GM21367 (cell line): ENCODE data around the gene TRMT10B.
"Not testable (repeated sequence)": the region's sequence is repeated elsewhere in the genome, so short reads cannot be mapped to it uniquely, and the experiment has no call there.

Experiments used
- ATAC-seq: cut with Tn5 transposase; IDR thresholded peaks from one replicate; pipeline ENCODE4 v1.9.1; 2021; ENCODE audit not compliant: unreplicated experiment

Gene TRMT10B

GRCh38 chr9:37800631-37801286, 47.2 kb downstream of the TRMT10B start, which contains the start of gene DCAF10:
Gene DCAF10 (plus strand): TSS chr9:37800797. CDS start chr9:37800867, 70 bp downstream.
- peak; percentile 55 for ATAC-seq

GRCh38 chr9:37801287-37801850, 47.8 kb downstream of the TRMT10B start:
- peak; percentile 33 for ATAC-seq

- ATAC-seq: no peak
These were observed 48.5 kb downstream of the TRMT10B start for GRCh38 chr9:37801959-37802711.

- ATAC-seq: no peak
These were observed 52.7 kb downstream of the TRMT10B start for GRCh38 chr9:37806271-37806670.

GRCh38 chr9:37809676-37810075, 56.1 kb downstream of the TRMT10B start:
- ATAC-seq: not testable (repeated sequence)

- ATAC-seq: no peak
These were observed 58.4 kb downstream of the TRMT10B start for GRCh38 chr9:37811906-37812476.

GRCh38 chr9:37812773-37813379, 59.3 kb downstream of the TRMT10B start:
- ATAC-seq: no peak

- ATAC-seq: no peak
These were observed 65.2 kb downstream of the TRMT10B start for GRCh38 chr9:37818849-37819248.

- no peak for ATAC-seq
These were observed 66.5 kb downstream of the TRMT10B start for GRCh38 chr9:37820142-37820541.

GRCh38 chr9:37825174-37825573, 71.6 kb downstream of the TRMT10B start:
- not testable (repeated sequence) for ATAC-seq

GRCh38 chr9:37827483-37828165, 74.0 kb downstream of the TRMT10B start:
- no peak for ATAC-seq
